Panc1 (cell line): Measurements from ENCODE around the gene AGRN.

ENCODE experiments used
- REST ChIP-seq, 2 experiments: IDR thresholded peaks; 2 replicates each; pipeline ENCODE4 v1.6.1; 2011 to 2012; ENCODE audit warnings: low read depth in 2 of 2, control low read depth in 1 of 2, low read length in 1 of 2, mild to moderate bottlenecking in 1 of 2, moderate library complexity in 1 of 2; ENCODE audit not compliant: insufficient read depth in 1 of 2
- SIN3A ChIP-seq: IDR thresholded peaks from 2 replicates; pipeline ENCODE4 v1.6.1; 2012; ENCODE audit warnings: low read depth, mild to moderate bottlenecking, low read length, moderate library complexity, borderline replicate concordance; ENCODE audit not compliant: insufficient read depth

DNA sequence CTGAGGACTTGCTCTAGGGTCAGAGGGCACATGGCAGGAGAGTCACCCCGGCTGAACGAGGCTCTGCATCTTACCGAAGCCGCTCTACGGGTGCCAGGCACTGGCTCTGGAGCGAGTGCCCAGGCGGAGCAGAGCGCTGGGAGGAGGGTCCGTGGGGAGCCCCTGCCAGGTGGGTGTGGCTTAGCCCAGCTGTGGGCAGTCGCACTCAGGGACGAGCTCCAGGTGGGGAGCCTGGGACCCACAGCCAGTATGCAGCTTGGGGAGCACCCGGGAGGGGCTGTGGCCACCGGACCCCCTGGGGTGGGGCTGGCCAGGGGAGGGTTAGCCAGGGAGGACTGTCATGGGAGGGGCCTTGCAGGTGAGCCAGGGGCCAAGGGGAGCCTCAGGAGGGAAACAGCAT lies 3.8 kb downstream of the AGRN start:
- TF ChIP-seq SIN3A (no peak), REST (IDR thresholded peaks at IDR 0.05; ENCODE audit: insufficient read depth in 1 of 2, low read depth in 2 of 2, low read length in 1 of 2) (no peak)
